H1 (cell line): ENCODE measurements around the gene SLC16A8. TPM values are rescaled to one million over a fixed set of nuclear protein-coding genes. Genes with fewer than 3 reads are reported as not detected.

Experiments
- CTCF ChIA-PET: fragments of 300-600 bp; sonication (Branson Sonifier 250); formaldehyde crosslinking; loops from one replicate; lab custom pipeline; 2021; ENCODE audit not compliant: partially characterized antibody; lab: Charles Lee
- POLR2A ChIA-PET: fragments of 300-600 bp; sonication (Branson Sonifier 250); formaldehyde crosslinking; loops from one replicate; lab custom pipeline; 2021; ENCODE audit warnings: inconsistent platforms; ENCODE audit not compliant: partially characterized antibody; lab: Charles Lee
- DNase-seq, 2 experiments: peaks; one replicate each; pipeline versions ENCODE4 v3.0.0 to v3.0.0-alpha.2; 2010 to 2022; ENCODE audit warnings: low spot score in 2 of 2, low read depth in 1 of 2, mixed read lengths in 1 of 2
- FAIRE-seq: peaks from 2 replicates; lab custom pipeline; 2011; peaks lifted over from hg19 to GRCh38; lab: Jason Lieb, UNC
- H2AFZ ChIP-seq: 2 replicates; pipeline ENCODE4 v1.8.1; 2012; ENCODE audit warnings: low read length, inconsistent platforms
- H2AK5ac ChIP-seq: 2 replicates; pipeline ENCODE4 v1.6.1; 2013; ENCODE audit warnings: low read depth, low read length
- H2BK120ac ChIP-seq: replicated peaks from 2 replicates; pipeline ENCODE3; 2013; ENCODE audit warnings: low read depth, low read length, inconsistent platforms
- H2BK12ac ChIP-seq: 2 replicates; pipeline ENCODE4 v1.6.1; 2013; ENCODE audit warnings: low read depth, low read length
- H2BK15ac ChIP-seq: 2 replicates; pipeline ENCODE4 v1.6.1; 2013; ENCODE audit warnings: low read length
- H2BK20ac ChIP-seq: 2 replicates; pipeline ENCODE4 v1.6.1; 2013; ENCODE audit warnings: low read length
- H2BK5ac ChIP-seq: 2 replicates; pipeline ENCODE4 v1.6.1; 2013; ENCODE audit warnings: low read depth, low read length
- H3K14ac ChIP-seq: 2 replicates; pipeline ENCODE4 v1.6.1; 2013; ENCODE audit warnings: inconsistent platforms; ENCODE audit not compliant: insufficient read length
- H3K18ac ChIP-seq: 2 replicates; pipeline ENCODE4 v1.6.1; 2013; ENCODE audit warnings: low read length; ENCODE audit errors: extremely low read depth
- H3K23ac ChIP-seq: 2 replicates; pipeline ENCODE4 v1.6.1; 2013; ENCODE audit warnings: inconsistent platforms; ENCODE audit not compliant: insufficient read length
- H3K23me2 ChIP-seq: 2 replicates; pipeline ENCODE4 v1.6.1; 2013; ENCODE audit warnings: low read depth, low read length
- H3K27ac ChIP-seq: 2 replicates; pipeline ENCODE4 v1.6.1; 2011; ENCODE audit warnings: low read depth, low read length, inconsistent platforms
- H3K27me3 ChIP-seq, 4 experiments: replicated peaks in 1 of 4; 1 replicate in 1 of 4; 2 replicates in 3 of 4; pipeline versions ENCODE4 v1.6.1 to v1.8.1; 2011 to 2013; ENCODE audit warnings: low read length in 3 of 4, mild to moderate bottlenecking in 3 of 4, inconsistent platforms in 2 of 4, mixed read lengths in 2 of 4, moderate library complexity in 1 of 4; ENCODE audit not compliant: control insufficient read depth in 3 of 4, insufficient read depth in 3 of 4; ENCODE audit errors: extremely low read depth in 1 of 4
- H3K36me3 ChIP-seq, 4 experiments: 2 replicates each; pipeline versions ENCODE4 v1.6.1 to v1.8.1; 2011 to 2013; ENCODE audit warnings: mild to moderate bottlenecking in 4 of 4, low read length in 3 of 4, moderate library complexity in 2 of 4, control low read depth in 1 of 4, inconsistent platforms in 1 of 4; ENCODE audit not compliant: insufficient read depth in 4 of 4, control insufficient read depth in 2 of 4
- H3K4ac ChIP-seq: replicated peaks from 2 replicates; pipeline ENCODE3; 2013; ENCODE audit warnings: low read length, low read depth, mixed read lengths, inconsistent platforms; ENCODE audit not compliant: insufficient read length
- H3K4me1 ChIP-seq, 4 experiments: replicated peaks in 1 of 4; 1 replicate in 1 of 4; 2 replicates in 3 of 4; pipeline versions ENCODE4 v1.6.1 to v1.8.1; 2011 to 2013; ENCODE audit warnings: low read length in 3 of 4, inconsistent platforms in 2 of 4, mixed read lengths in 1 of 4; ENCODE audit not compliant: insufficient read depth in 4 of 4, control insufficient read depth in 3 of 4
- H3K4me2 ChIP-seq, 2 experiments: 2 replicates each; pipeline versions ENCODE4 v1.6.1 to v1.8.1; 2011 to 2013; ENCODE audit warnings: low read depth in 2 of 2, low read length in 2 of 2, control low read depth in 1 of 2, inconsistent platforms in 1 of 2, mild to moderate bottlenecking in 1 of 2; ENCODE audit not compliant: insufficient read depth in 1 of 2
- H3K4me3 ChIP-seq, 4 experiments: fragments of 200-600, 300-600 bp in 1 of 4; sonication (generic), shearing (Covaris generic), sonication (Bioruptor Twin) in 1 of 4; 2 replicates each; pipeline versions ENCODE4 v1.5.1 to v1.8.1; 2011 to 2016; ENCODE audit warnings: low read length in 4 of 4, low read depth in 3 of 4, control low read depth in 2 of 4, inconsistent platforms in 2 of 4, mild to moderate bottlenecking in 2 of 4, mixed read lengths in 1 of 4, moderate library complexity in 1 of 4; ENCODE audit not compliant: insufficient read depth in 2 of 4; ENCODE audit errors: extremely low read depth in 1 of 4
- H3K56ac ChIP-seq: replicated peaks from 2 replicates; pipeline ENCODE3; 2013; ENCODE audit warnings: low read depth, mild to moderate bottlenecking, mixed read lengths, low read length, inconsistent platforms; ENCODE audit not compliant: insufficient read length
- H3K79me1 ChIP-seq: 2 replicates; pipeline ENCODE4 v1.6.1; 2013; ENCODE audit warnings: low read depth, low read length, control low read depth
- H3K79me2 ChIP-seq, 2 experiments: 2 replicates each; pipeline versions ENCODE4 v1.6.1 to v1.8.1; 2012 to 2013; ENCODE audit warnings: low read length in 2 of 2, mild to moderate bottlenecking in 2 of 2, inconsistent platforms in 1 of 2; ENCODE audit not compliant: insufficient read depth in 2 of 2, control insufficient read depth in 1 of 2
- H3K9ac ChIP-seq, 4 experiments: replicated peaks in 1 of 4; 1 replicate in 1 of 4; 2 replicates in 3 of 4; pipeline versions ENCODE4 v1.6.1 to v1.8.1; 2011 to 2013; ENCODE audit warnings: low read depth in 3 of 4, low read length in 3 of 4, control low read depth in 2 of 4, mild to moderate bottlenecking in 2 of 4, moderate library complexity in 2 of 4, inconsistent platforms in 1 of 4; ENCODE audit errors: extremely low read depth in 1 of 4
- H3K9me3 ChIP-seq, 2 experiments: 2 replicates each; pipeline versions ENCODE4 v1.6.1 to v1.8.1; 2012 to 2013; ENCODE audit warnings: mild to moderate bottlenecking in 2 of 2, moderate library complexity in 2 of 2, control low read depth in 1 of 2, inconsistent platforms in 1 of 2, low read depth in 1 of 2, low read length in 1 of 2, mixed read lengths in 1 of 2; ENCODE audit not compliant: insufficient read depth in 2 of 2
- H4K20me1 ChIP-seq, 2 experiments: replicated peaks in 1 of 2; 2 replicates each; pipeline versions ENCODE3 to v1.8.1; 2011 to 2013; ENCODE audit warnings: inconsistent platforms in 2 of 2, low read length in 2 of 2, mild to moderate bottlenecking in 1 of 2; ENCODE audit not compliant: insufficient read depth in 2 of 2, control insufficient read depth in 1 of 2
- H4K5ac ChIP-seq: 2 replicates; pipeline ENCODE4 v1.6.1; 2013; ENCODE audit warnings: low read length, low read depth, mixed read lengths, inconsistent platforms; ENCODE audit not compliant: insufficient read length
- H4K8ac ChIP-seq: 2 replicates; pipeline ENCODE4 v1.8.0; 2013; ENCODE audit warnings: mild to moderate bottlenecking, moderate library complexity, low read length, inconsistent platforms; ENCODE audit not compliant: insufficient read depth; ENCODE audit errors: extremely low read depth
- H4K91ac ChIP-seq: replicated peaks from 2 replicates; pipeline ENCODE3; 2013; ENCODE audit warnings: low read length, mixed read lengths, inconsistent platforms; ENCODE audit not compliant: insufficient read length
- ASH2L ChIP-seq: fragments of 200-600, 300-600 bp; sonication (generic); IDR thresholded peaks from one replicate; pipeline ENCODE4 v1.7.1; 2017; ENCODE audit warnings: low read length
- BACH1 ChIP-seq: IDR thresholded peaks from 2 replicates; pipeline ENCODE4 v1.6.1; 2012; ENCODE audit warnings: low read length, improper control_type of control experiment
- CREB1 ChIP-seq: IDR thresholded peaks from 2 replicates; pipeline ENCODE4 v1.6.1; 2012; ENCODE audit warnings: inconsistent platforms
- JUN ChIP-seq: IDR thresholded peaks from 2 replicates; pipeline ENCODE4 v1.6.1; 2011; ENCODE audit warnings: low read depth, mild to moderate bottlenecking, improper control_type of control experiment, low read length
- KDM5A ChIP-seq: fragments of 200-600 bp; IDR thresholded peaks from 2 replicates; pipeline ENCODE4 v1.7.1; 2012; ENCODE audit warnings: mild to moderate bottlenecking, low read length, inconsistent platforms, mixed read lengths
- NANOG ChIP-seq: IDR thresholded peaks from 2 replicates; pipeline ENCODE4 v1.6.1; 2011; ENCODE audit warnings: low read length, low read depth, mild to moderate bottlenecking, inconsistent platforms; ENCODE audit not compliant: insufficient read depth, poor library complexity, severe bottlenecking
- NRF1 ChIP-seq: IDR thresholded peaks from 2 replicates; pipeline ENCODE4 v1.6.1; 2011; ENCODE audit warnings: mild to moderate bottlenecking, low read depth, low read length, improper control_type of control experiment
- POLR2A ChIP-seq, 2 experiments: IDR thresholded peaks; 1 replicate in 1 of 2; 2 replicates in 1 of 2; pipeline ENCODE4 v1.6.1; 2011; ENCODE audit warnings: low read depth in 2 of 2, low read length in 2 of 2, mild to moderate bottlenecking in 2 of 2; ENCODE audit errors: control extremely low read depth in 1 of 2
- RXRA ChIP-seq: IDR thresholded peaks from 2 replicates; pipeline ENCODE4 v1.6.1; 2011; ENCODE audit warnings: low read depth, mild to moderate bottlenecking, low read length, moderate library complexity; ENCODE audit not compliant: insufficient read depth
- SAP30 ChIP-seq: fragments of 300-600 bp; sonication (generic); IDR thresholded peaks from 2 replicates; pipeline ENCODE4 v1.7.1; 2012; ENCODE audit warnings: low read length, moderate library complexity, mild to moderate bottlenecking, inconsistent platforms; ENCODE audit not compliant: insufficient read depth, insufficient replicate concordance
- SIN3A ChIP-seq, 2 experiments: IDR thresholded peaks in 1 of 2; conservative IDR thresholded peaks in 1 of 2; 2 replicates each; pipeline ENCODE4 v1.6.1; 2011 to 2012; ENCODE audit warnings: low read length in 2 of 2, improper control_type of control experiment in 1 of 2, low read depth in 1 of 2, mild to moderate bottlenecking in 1 of 2
- SP1 ChIP-seq: IDR thresholded peaks from 2 replicates; pipeline ENCODE4 v1.6.1; 2011; ENCODE audit warnings: low read depth, low read length
- SRF ChIP-seq: IDR thresholded peaks from 2 replicates; pipeline ENCODE4 v1.6.1; 2011; ENCODE audit warnings: mild to moderate bottlenecking, low read depth, low read length, moderate library complexity
- SUZ12 ChIP-seq: fragments of 200-600 bp; sonication (generic); IDR thresholded peaks from 2 replicates; pipeline ENCODE4 v1.6.1; 2012; ENCODE audit warnings: mild to moderate bottlenecking, inconsistent platforms, low read length, moderate library complexity, mixed read lengths
- WGBS, 2 experiments: shearing (Covaris generic) in 1 of 2; methylation state at CpG; one replicate each; pipeline versions ENCODE4 v1.1.6 to v1.1.7; 2013 to 2015; ENCODE audit warnings: low lambda C conversion rate in 2 of 2, mixed read lengths in 2 of 2, inconsistent platforms in 1 of 2, low coverage in 1 of 2, missing lambda C conversion rate in 1 of 2; ENCODE audit not compliant: insufficient replicate concordance in 2 of 2, insufficient coverage in 1 of 2, insufficient read length in 1 of 2; ENCODE audit errors: extremely low coverage in 1 of 2, missing lambda C conversion rate in 1 of 2; 5-methylcytosine and 5-hydroxymethylcytosine counted together
- polyA plus RNA-seq, 7 experiments: library from polyadenylated mRNA; depleted of rRNA in 3 of 7; stranded (reverse) in 5 of 7; unstranded in 2 of 7; fragments of >200 nt in 5 of 7; fragments of 200-250 nt in 2 of 7; gene quantifications; 1 replicate in 5 of 7; 2 replicates in 1 of 7; 4 replicates in 1 of 7; pipeline versions ENCODE4 v1.2.1 to v1.2.3, GENCODE V29; 2011 to 2013; ENCODE audit warnings: missing spikeins in 2 of 7, mixed read lengths in 2 of 7
- total RNA-seq: library from RNA; stranded (reverse); fragmentation: NEBNext Ultra II Directional; extraction: Animal tissue kit (Norgen Biotek cat#: 25700); gene quantifications from 2 replicates; pipeline ENCODE4 v1.2.1, GENCODE V29; 2021

SLC16A8 gene
- total and polyA plus RNA-seq, 2 of the 8 experiments (the other 6 are each of a cell fraction or from before 2014, with no cell fraction given) = 0.70 TPM; not detected in 1

DNA sequence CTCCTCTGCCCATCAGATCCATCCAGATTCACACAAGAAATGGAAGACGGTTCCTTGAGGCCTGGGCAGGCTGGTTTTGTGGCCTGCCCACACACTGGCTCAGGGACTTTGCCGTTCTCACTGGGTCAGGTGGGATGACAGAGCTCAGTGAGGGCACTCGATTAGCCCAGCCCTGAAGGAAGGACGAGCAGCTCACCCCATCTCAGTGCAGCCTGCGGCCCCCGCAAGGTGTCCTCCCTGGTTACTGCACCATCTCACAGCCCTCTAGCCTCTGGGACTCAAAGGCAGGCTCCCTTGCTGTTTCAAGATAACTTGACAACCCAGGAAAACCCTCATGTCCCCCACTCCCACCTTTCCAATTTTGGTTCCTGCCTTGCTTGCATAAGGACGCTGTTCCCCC is 4.2 kb downstream of the SLC16A8 start:
- Histone ChIP-seq H2BK20ac (no peak overlapping the region), H3K23ac (no peak overlapping the region), H4K91ac (no peak overlapping the region), H3K9me3 (no peaks in the 10 kb centered on the region), H2BK12ac (no peak overlapping the region), H3K79me1 (no peaks in the 10 kb centered on the region), H4K8ac (no peak overlapping the region; the same call in 1 of the 2 replicates), H3K14ac (no peak overlapping the region), H3K23me2 (peaks cover 3% of the 10 kb centered on the region), H3K36me3 (peaks cover 0 to 3% (median 0%) of the 10 kb centered on the region in 4 experiments; a peak in 2 of 8 replicates), H2BK120ac (no peak overlapping the region), H3K9ac (no peak overlapping the region), H3K79me2 (no peaks in the 10 kb centered on the region), H3K18ac (no peak overlapping the region), H3K27ac (no peak overlapping the region), H3K4me3 (no peak overlapping the region), H4K5ac (no peak overlapping the region), H4K20me1 (peaks cover 0 to 2% of the 10 kb centered on the region in 2 experiments), H3K4ac (no peak overlapping the region), H2BK15ac (no peak overlapping the region), H3K27me3 (peaks cover 7 to 37% (median 33%) of the 10 kb centered on the region in 4 experiments), H3K4me1 (peaks cover 0 to 25% (median 18%) of the 10 kb centered on the region in 4 experiments; a peak in 6 of 7 replicates), H2AK5ac (no peak overlapping the region), H2AFZ (no peak overlapping the region), H3K4me2 (no peak overlapping the region; a peak in 1 of 4 replicates), H2BK5ac (no peak overlapping the region), H3K56ac (no peak overlapping the region)
- POLR2A ChIA-PET = interaction anchor here (0.6 to 1.5 kb wide), 4 partner anchors 8 to 23 kb away, joined by 3 to 5 read pairs (median 4); partner anchors contain the start of gene PICK1
- FAIRE-seq (no peak), DNase-seq (no peak)
- CTCF ChIA-PET = interaction anchor here (0.5 to 1.6 kb wide), 10 partner anchors 9 to 146 kb away, joined by 3 to 7 read pairs (median 3); no protein-coding TSS in a partner anchor
- 88% methylated on average over 7 of the region's 7 CpGs; no CpG with 5 or more reads in 1 of the 2 experiments for WGBS, 2 experiments
- no peak for TF ChIP-seq POLR2A (IDR thresholded peaks at IDR 0.05; ENCODE audit: control extremely low read depth in 1 of 2, low read depth in 2 of 2, low read length in 2 of 2)
- TF ChIP-seq ASH2L = no peak
- TF ChIP-seq BACH1 = no peak
- TF ChIP-seq SRF = no peak
- no peak for TF ChIP-seq SP1
- no peak for TF ChIP-seq SAP30
- TF ChIP-seq KDM5A = no peak
- no peak for TF ChIP-seq SIN3A (conservative IDR thresholded peaks at IDR 0.05 in 1 of 2, IDR thresholded peaks at IDR 0.05 in 1 of 2; ENCODE audit: low read depth in 1 of 2, low read length in 2 of 2)
- no peak for TF ChIP-seq SUZ12
- TF ChIP-seq RXRA = no peak
- no peak for TF ChIP-seq NANOG
- no peak for TF ChIP-seq JUN
- no peak for TF ChIP-seq NRF1
- TF ChIP-seq CREB1 = no peak
